ENCODE data around the gene CABP1. TPM values are rescaled to one million over a fixed set of nuclear protein-coding genes. Genes with fewer than 3 reads are reported as not detected.
A peak's percentile ranks its signal among the peaks of the same experiment; 100 is the strongest.

Gene CABP1
- total and polyA plus RNA-seq, 2 of the 13 experiments (the other 11 are each of a cell fraction or from before 2014, with no cell fraction given) = not detected

GRCh38 chr12:120640861-120641833 is 721 bp downstream of the CABP1 start (continued):
- no peak for TF ChIP-seq ATF1 (CRISPR knock-in tag; IDR thresholded peaks at IDR 0.05)
- TF ChIP-seq ZKSCAN1 (IDR thresholded peaks at IDR 0.05; ENCODE audit: low read length) = no peak
- TF ChIP-seq ZNF747 (CRISPR knock-in tag; IDR thresholded peaks at IDR 0.05; ENCODE audit: borderline replicate concordance) = no peak
- TF ChIP-seq ZNF775 (CRISPR knock-in tag; IDR thresholded peaks at IDR 0.05; ENCODE audit: borderline replicate concordance) = no peak
- no peak for TF ChIP-seq SMC3 (IDR thresholded peaks at IDR 0.05; ENCODE audit: low read length)
- TF ChIP-seq ERF (CRISPR knock-in tag; IDR thresholded peaks at IDR 0.05) = no peak
- no peak for TF ChIP-seq ZEB1 (IDR thresholded peaks at IDR 0.05; ENCODE audit: insufficient replicate concordance, low read depth)
- no peak for TF ChIP-seq RFXANK (CRISPR knock-in tag; IDR thresholded peaks at IDR 0.05)
- peak; percentile 55; the same call in 1 of the 2 replicates for TF ChIP-seq ARID4A (CRISPR knock-in tag; IDR thresholded peaks at IDR 0.05; ENCODE audit: borderline replicate concordance)
- TF ChIP-seq NKX3-1 (CRISPR knock-in tag; IDR thresholded peaks at IDR 0.05) = no peak
- no peak for TF ChIP-seq CBX5 (CRISPR knock-in tag; IDR thresholded peaks at IDR 0.05; ENCODE audit: borderline replicate concordance)
- no peak for TF ChIP-seq FOXK1 (CRISPR knock-in tag; IDR thresholded peaks at IDR 0.05; ENCODE audit: borderline replicate concordance, low read depth)
- TF ChIP-seq ZNF839 (CRISPR knock-in tag; IDR thresholded peaks at IDR 0.05; ENCODE audit: borderline replicate concordance) = no peak
- TF ChIP-seq ARNT2 (CRISPR knock-in tag; IDR thresholded peaks at IDR 0.05; ENCODE audit: low read depth) = no peak
- no peak for TF ChIP-seq RBFOX2 (IDR thresholded peaks at IDR 0.05; ENCODE audit: low read depth, low read length)
- TF ChIP-seq ZNF800 (CRISPR knock-in tag; IDR thresholded peaks at IDR 0.05) = peak; percentile 92
- no peak for TF ChIP-seq FOXO4 (CRISPR knock-in tag; conservative IDR thresholded peaks at IDR 0.05)
- no peak for TF ChIP-seq MTA1 (CRISPR knock-in tag; IDR thresholded peaks at IDR 0.05; ENCODE audit: borderline replicate concordance)
- no peak for TF ChIP-seq ZBTB2 (CRISPR knock-in tag; IDR thresholded peaks at IDR 0.05; ENCODE audit: low read depth)
